Tracheal epithelial cell (primary cell): Measurements from ENCODE around the gene STPG1. TPM values are rescaled to one million over a fixed set of nuclear protein-coding genes. Genes with fewer than 3 reads are reported as not detected.

Experiments
- total RNA-seq: library from RNA; depleted of rRNA; stranded (reverse); fragments of >200 nt; gene quantifications from 2 replicates; pipeline ENCODE4 v1.2.1, GENCODE V29; 2014

The STPG1 gene
- 5.3 and 5.5 TPM in 2 replicates for total RNA-seq

GRCh38 chr1:24413350-24414163, at the start of gene STPG1:
STPG1 (minus strand) TSS chr1:24413782; CDS start chr1:24401388, 12,394 bp downstream.

GRCh38 chr1:24415334-24415909, 1.8 kb upstream of the STPG1 start, which contains the start of gene NIPAL3:
NIPAL3 (plus strand) TSS chr1:24415802; CDS start chr1:24419548, 3,746 bp downstream.

GRCh38 chr1:24319312-24319863, 94.2 kb downstream of the STPG1 start, which contains the start of gene GRHL3:
GRHL3 (plus strand) TSS chr1:24319357; CDS start chr1:24319552, 195 bp downstream.

Other genes with a start within 250 kb of the STPG1 start
- gene IFNLR1, start 226.5 kb downstream of the STPG1 start, total RNA-seq = 7.5 and 13.0 TPM in 2 replicates
- gene GRHL3, start 94.4 kb downstream of the STPG1 start, total RNA-seq = 29.0 and 34.9 TPM in 2 replicates
- gene NIPAL3, start 2.0 kb upstream of the STPG1 start, total RNA-seq = 34.9 and 48.0 TPM in 2 replicates
- 15.9 and 17.9 TPM in 2 replicates for gene RCAN3, start 89.1 kb upstream of the STPG1 start, total RNA-seq
- gene NCMAP, start 142.3 kb upstream of the STPG1 start, total RNA-seq = 0.21 and 1.2 TPM in 2 replicates
- 18.8 and 23.0 TPM in 2 replicates for gene SRRM1, start 229.5 kb upstream of the STPG1 start, total RNA-seq